RCC 7860 (cell line): ENCODE results near the gene C4BPA.

Experiments used
- DNase-seq: peaks from one replicate; pipeline ENCODE4 v3.0.0-alpha.2; 2015; ENCODE audit warnings: low spot score
- FAIRE-seq: peaks from 2 replicates; lab custom pipeline; 2012; peaks lifted over from hg19 to GRCh38; lab: Jason Lieb, UNC

Gene C4BPA

GRCh38 chr1:207077012-207077411 is 27.0 kb upstream of the C4BPA start:
- FAIRE-seq (no peak), DNase-seq (no peak)

GRCh38 chr1:207077470-207078377 is 26.3 kb upstream of the C4BPA start:
- peak; percentile 52 for DNase-seq

GRCh38 chr1:207078578-207079132 is 25.4 kb upstream of the C4BPA start:
- DNase-seq, result no peak
- no peak for FAIRE-seq

More at GRCh38 chr1:207077470-207078377, 26.3 kb upstream of the C4BPA start:
- peak; percentile 82 for FAIRE-seq

- FAIRE-seq, result peak; percentile 86
- peak; percentile 77 for DNase-seq
Measured at GRCh38 chr1:207079706-207080241, 24.3 kb upstream of the C4BPA start.

GRCh38 chr1:207081088-207081487 is 22.9 kb upstream of the C4BPA start:
- no peak for DNase-seq
- no peak for FAIRE-seq

- DNase-seq (no peak), FAIRE-seq (no peak)
Measured at GRCh38 chr1:207081806-207082205, 22.2 kb upstream of the C4BPA start.

GRCh38 chr1:207084232-207084631 is 19.8 kb upstream of the C4BPA start:
- DNase-seq (no peak), FAIRE-seq (no peak)

GRCh38 chr1:207084701-207085180 is 19.3 kb upstream of the C4BPA start:
- peak; percentile 52 for FAIRE-seq
- DNase-seq, result peak; percentile 28

- no peak for FAIRE-seq
- DNase-seq, result no peak
Measured at GRCh38 chr1:207085887-207086286, 18.1 kb upstream of the C4BPA start.

GRCh38 chr1:207088161-207088560 is 15.9 kb upstream of the C4BPA start:
- DNase-seq, result peak; percentile 26
- FAIRE-seq, result no peak

GRCh38 chr1:207088701-207089626 is 15.1 kb upstream of the C4BPA start, which contains the start of gene C4BPB:
Gene C4BPB, plus strand, starts transcription at chr1:207088860. Its CDS starts 672 bp downstream, at chr1:207089532.
- FAIRE-seq, result no peak
- DNase-seq, result peak; percentile 52

- no peak for FAIRE-seq
- no peak for DNase-seq
Measured at GRCh38 chr1:207089627-207090355, 14.2 kb upstream of the C4BPA start.

- no peak for FAIRE-seq
- DNase-seq, result no peak
Measured at GRCh38 chr1:207091200-207091908, 12.7 kb upstream of the C4BPA start.

- FAIRE-seq, result no peak
- DNase-seq, result no peak
Measured at GRCh38 chr1:207093944-207094343, 10.1 kb upstream of the C4BPA start.

GRCh38 chr1:207097871-207098324 is 6.1 kb upstream of the C4BPA start:
- DNase-seq (no peak), FAIRE-seq (no peak)

GRCh38 chr1:207101720-207102119 is 2.3 kb upstream of the C4BPA start:
- DNase-seq (no peak), FAIRE-seq (no peak)

GRCh38 chr1:207102146-207102545 is 1.9 kb upstream of the C4BPA start:
- DNase-seq (no peak), FAIRE-seq (no peak)

- no peak for DNase-seq
- FAIRE-seq, result no peak
Measured at GRCh38 chr1:207102659-207103058, 1.4 kb upstream of the C4BPA start.

GRCh38 chr1:207109004-207109403 is 5.0 kb downstream of the C4BPA start:
- FAIRE-seq, result no peak
- DNase-seq, result peak; percentile 41
